Measurements from ENCODE around the gene ATP6V0A4.

ATP6V0A4 gene

GRCh38 chr7:138776166-138776833 is 21.7 kb downstream of the ATP6V0A4 start:
- DNase-seq (ENCODE audit: extremely low spot score): no peak
- CTCF ChIA-PET: interaction anchor here (0.8 kb wide), 1 partner anchor 38 kb away, joined by 3 read pairs; no protein-coding TSS in a partner anchor
- TF ChIP-seq FOXM1 (IDR thresholded peaks at IDR 0.05; ENCODE audit: borderline replicate concordance): no peak
- POLR2A ChIA-PET: no interaction called here

GRCh38 chr7:138773817-138774216 is 24.2 kb downstream of the ATP6V0A4 start:
- TF ChIP-seq FOXK2 (IDR thresholded peaks at IDR 0.05) (no peak), HDGF (IDR thresholded peaks at IDR 0.05; ENCODE audit: borderline replicate concordance) (no peak)
- POLR2A ChIA-PET: no interaction called here
- CTCF ChIA-PET: no interaction called here
- no peak for DNase-seq (ENCODE audit: extremely low spot score)

- TF ChIP-seq ZNF384 (IDR thresholded peaks at IDR 0.05): no peak
- TF ChIP-seq CTBP1 (IDR thresholded peaks at IDR 0.05; ENCODE audit: borderline replicate concordance): no peak
- TF ChIP-seq SP1 (IDR thresholded peaks at IDR 0.05): no peak
- TF ChIP-seq FOXK2 (IDR thresholded peaks at IDR 0.05): no peak
- TF ChIP-seq LEF1 (IDR thresholded peaks at IDR 0.05; ENCODE audit: borderline replicate concordance): no peak
- TF ChIP-seq L3MBTL2 (conservative IDR thresholded peaks at IDR 0.05): no peak
- TF ChIP-seq FOXM1 (IDR thresholded peaks at IDR 0.05; ENCODE audit: borderline replicate concordance): no peak
- TF ChIP-seq PKNOX1 (IDR thresholded peaks at IDR 0.05): no peak
- no peak for TF ChIP-seq ELF4 (IDR thresholded peaks at IDR 0.05)
- TF ChIP-seq SUZ12 (IDR thresholded peaks at IDR 0.05): no peak
- TF ChIP-seq BHLHE40 (IDR thresholded peaks at IDR 0.05; ENCODE audit: borderline replicate concordance): no peak
- no peak for TF ChIP-seq NFRKB (IDR thresholded peaks at IDR 0.05)
- TF ChIP-seq TARDBP (IDR thresholded peaks at IDR 0.05): no peak
- no peak for TF ChIP-seq HDGF (IDR thresholded peaks at IDR 0.05; ENCODE audit: borderline replicate concordance)
- ChIA-PET POLR2A (no interaction called here), CTCF (no interaction called here)
- no peak for DNase-seq (ENCODE audit: extremely low spot score)
Observed at GRCh38 chr7:138773176-138773575, 24.8 kb downstream of the ATP6V0A4 start.

GRCh38 chr7:138770904-138771303 is 27.1 kb downstream of the ATP6V0A4 start:
- no peak for DNase-seq (ENCODE audit: extremely low spot score)
- TF ChIP-seq LEF1 (IDR thresholded peaks at IDR 0.05; ENCODE audit: borderline replicate concordance): no peak
- no peak for TF ChIP-seq HDGF (IDR thresholded peaks at IDR 0.05; ENCODE audit: borderline replicate concordance)
- TF ChIP-seq NFRKB (IDR thresholded peaks at IDR 0.05): no peak
- TF ChIP-seq FOXK2 (IDR thresholded peaks at IDR 0.05): no peak
- TF ChIP-seq TARDBP (IDR thresholded peaks at IDR 0.05): no peak
- TF ChIP-seq BHLHE40 (IDR thresholded peaks at IDR 0.05; ENCODE audit: borderline replicate concordance): no peak
- no peak for TF ChIP-seq SUZ12 (IDR thresholded peaks at IDR 0.05)
- TF ChIP-seq PKNOX1 (IDR thresholded peaks at IDR 0.05): no peak
- TF ChIP-seq FOXM1 (IDR thresholded peaks at IDR 0.05; ENCODE audit: borderline replicate concordance): no peak
- TF ChIP-seq ELF4 (IDR thresholded peaks at IDR 0.05): no peak
- TF ChIP-seq ARNT (IDR thresholded peaks at IDR 0.05): no peak
- no peak for TF ChIP-seq L3MBTL2 (conservative IDR thresholded peaks at IDR 0.05)
- no peak for TF ChIP-seq ZNF384 (IDR thresholded peaks at IDR 0.05)
- POLR2A ChIA-PET: no interaction called here
- CTCF ChIA-PET: no interaction called here

GRCh38 chr7:138768241-138768640 is 29.8 kb downstream of the ATP6V0A4 start:
- CTCF ChIA-PET: interaction anchor here (0.9 kb wide), 1 partner anchor 30 kb away, joined by 3 read pairs; no protein-coding TSS in a partner anchor
- TF ChIP-seq NFRKB (IDR thresholded peaks at IDR 0.05) (no peak), HDGF (IDR thresholded peaks at IDR 0.05; ENCODE audit: borderline replicate concordance) (no peak)
- no peak for DNase-seq (ENCODE audit: extremely low spot score)
- POLR2A ChIA-PET: no interaction called here

GRCh38 chr7:138756591-138757242 is 41.3 kb downstream of the ATP6V0A4 start:
- POLR2A ChIA-PET: no interaction called here
- CTCF ChIA-PET: interaction anchor here (0.6 to 0.8 kb wide), 2 partner anchors 546 to 552 kb away, joined by 3 to 4 read pairs; no protein-coding TSS in a partner anchor
- TF ChIP-seq FOXM1 (IDR thresholded peaks at IDR 0.05; ENCODE audit: borderline replicate concordance) (no peak), ELF4 (IDR thresholded peaks at IDR 0.05) (no peak), SP1 (IDR thresholded peaks at IDR 0.05) (no peak), NFRKB (IDR thresholded peaks at IDR 0.05) (no peak), PKNOX1 (IDR thresholded peaks at IDR 0.05) (no peak), FOXK2 (IDR thresholded peaks at IDR 0.05) (no peak), BHLHE40 (IDR thresholded peaks at IDR 0.05; ENCODE audit: borderline replicate concordance) (no peak), L3MBTL2 (conservative IDR thresholded peaks at IDR 0.05) (no peak), ARNT (IDR thresholded peaks at IDR 0.05) (no peak), HDGF (IDR thresholded peaks at IDR 0.05; ENCODE audit: borderline replicate concordance) (no peak), TARDBP (IDR thresholded peaks at IDR 0.05) (no peak), LEF1 (IDR thresholded peaks at IDR 0.05; ENCODE audit: borderline replicate concordance) (no peak), SUZ12 (IDR thresholded peaks at IDR 0.05) (no peak), FOXA1 (IDR thresholded peaks at IDR 0.05) (no peak), ZNF384 (IDR thresholded peaks at IDR 0.05) (no peak), CTBP1 (IDR thresholded peaks at IDR 0.05; ENCODE audit: borderline replicate concordance) (no peak)
- DNase-seq (ENCODE audit: extremely low spot score): no peak
